Measurements from ENCODE around the gene CCDC24. TPM values are rescaled to one million over a fixed set of nuclear protein-coding genes. Genes with fewer than 3 reads are reported as not detected.

Gene CCDC24
- total RNA-seq, 2 donors from 2014 or later, result 14.3 to 23.7 TPM

DNA sequence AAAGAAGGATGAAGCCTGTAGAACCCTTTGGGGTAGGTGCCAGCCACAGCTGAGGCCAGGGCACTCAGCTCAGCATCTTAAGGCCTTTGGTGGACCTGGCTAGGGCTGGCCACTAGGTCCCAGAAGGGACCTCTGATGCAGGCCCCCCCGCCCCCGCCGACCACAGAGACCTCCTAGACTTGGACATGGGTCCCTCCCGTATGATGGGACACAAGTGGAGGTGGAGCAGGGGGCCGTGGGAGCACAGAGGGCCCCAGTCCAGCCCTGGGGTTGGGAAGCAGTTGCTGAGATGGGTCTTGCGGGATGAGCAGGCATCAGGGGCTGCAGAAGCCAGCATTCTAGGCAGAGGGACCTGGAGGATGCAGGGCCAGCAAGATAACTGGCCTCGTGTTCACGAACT is 9.2 kb upstream of the CCDC24 start:
- H3K4me3 ChIP-seq, result no peak overlapping the region
- DNase-seq (ENCODE audit: low spot score), result no peak
- WGBS, result 88% methylated on average over 8 of the region's 8 CpGs
- no peak overlapping the region for H3K27ac ChIP-seq
- H3K36me3 ChIP-seq, result peaks cover 0 to 2% of the 10 kb centered on the region in 2 donors
- H3K9me3 ChIP-seq, result no peaks in the 10 kb centered on the region
- TF ChIP-seq POLR2AphosphoS5 (IDR thresholded peaks at IDR 0.05) (no peak), POLR2A (IDR thresholded peaks at IDR 0.05) (no peak)
- TF ChIP-seq, protein P1, sequence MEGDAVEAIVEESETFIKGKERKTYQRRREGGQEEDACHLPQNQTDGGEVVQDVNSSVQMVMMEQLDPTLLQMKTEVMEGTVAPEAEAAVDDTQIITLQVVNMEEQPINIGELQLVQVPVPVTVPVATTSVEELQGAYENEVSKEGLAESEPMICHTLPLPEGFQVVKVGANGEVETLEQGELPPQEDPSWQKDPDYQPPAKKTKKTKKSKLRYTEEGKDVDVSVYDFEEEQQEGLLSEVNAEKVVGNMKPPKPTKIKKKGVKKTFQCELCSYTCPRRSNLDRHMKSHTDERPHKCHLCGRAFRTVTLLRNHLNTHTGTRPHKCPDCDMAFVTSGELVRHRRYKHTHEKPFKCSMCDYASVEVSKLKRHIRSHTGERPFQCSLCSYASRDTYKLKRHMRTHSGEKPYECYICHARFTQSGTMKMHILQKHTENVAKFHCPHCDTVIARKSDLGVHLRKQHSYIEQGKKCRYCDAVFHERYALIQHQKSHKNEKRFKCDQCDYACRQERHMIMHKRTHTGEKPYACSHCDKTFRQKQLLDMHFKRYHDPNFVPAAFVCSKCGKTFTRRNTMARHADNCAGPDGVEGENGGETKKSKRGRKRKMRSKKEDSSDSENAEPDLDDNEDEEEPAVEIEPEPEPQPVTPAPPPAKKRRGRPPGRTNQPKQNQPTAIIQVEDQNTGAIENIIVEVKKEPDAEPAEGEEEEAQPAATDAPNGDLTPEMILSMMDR (IDR thresholded peaks at IDR 0.05), result no peak
- intact Hi-C loops (cut with DNase I), result no loop called here
- H3K4me1 ChIP-seq (replicated peaks), result peaks cover 13% of the 10 kb centered on the region
- H3K27me3 ChIP-seq (replicated peaks; ENCODE audit: insufficient read depth), result no peaks in the 10 kb centered on the region

DNA sequence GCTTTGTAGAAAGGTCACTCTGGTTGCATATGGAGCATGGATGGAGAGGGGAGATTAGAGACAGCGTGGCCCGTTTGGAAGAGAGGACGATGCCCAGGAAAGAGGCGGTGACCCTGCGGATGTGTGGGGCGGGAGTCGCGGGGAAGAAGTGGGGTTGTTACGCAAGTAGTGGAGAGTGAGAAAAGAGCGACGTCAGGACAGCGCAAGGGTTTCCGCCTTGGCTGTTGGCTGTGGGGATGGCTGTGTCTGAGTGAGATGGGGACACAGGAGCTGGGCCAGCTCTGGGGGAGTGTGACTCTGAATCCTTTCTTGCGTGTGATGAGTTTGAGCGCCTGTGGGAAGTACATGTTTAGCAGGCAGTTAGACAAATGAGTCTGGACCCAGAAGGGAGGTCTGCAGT is 8.6 kb upstream of the CCDC24 start:
- Histone ChIP-seq H3K27ac (no peak overlapping the region), H3K9me3 (no peaks in the 10 kb centered on the region), H3K36me3 (no peaks in the 10 kb centered on the region), H3K27me3 (replicated peaks; ENCODE audit: insufficient read depth) (no peaks in the 10 kb centered on the region), H3K4me3 (no peak overlapping the region), H3K4me1 (replicated peaks) (peaks cover 13% of the 10 kb centered on the region)
- 83% methylated on average over 15 of the region's 15 CpGs for WGBS
- DNase-seq (ENCODE audit: low spot score), result no peak
- TF ChIP-seq POLR2AphosphoS5 (IDR thresholded peaks at IDR 0.05) (no peak), POLR2A (IDR thresholded peaks at IDR 0.05) (no peak)
- TF ChIP-seq, protein P1 (IDR thresholded peaks at IDR 0.05), result no peak
- intact Hi-C loops (cut with DNase I), result no loop called here

DNA sequence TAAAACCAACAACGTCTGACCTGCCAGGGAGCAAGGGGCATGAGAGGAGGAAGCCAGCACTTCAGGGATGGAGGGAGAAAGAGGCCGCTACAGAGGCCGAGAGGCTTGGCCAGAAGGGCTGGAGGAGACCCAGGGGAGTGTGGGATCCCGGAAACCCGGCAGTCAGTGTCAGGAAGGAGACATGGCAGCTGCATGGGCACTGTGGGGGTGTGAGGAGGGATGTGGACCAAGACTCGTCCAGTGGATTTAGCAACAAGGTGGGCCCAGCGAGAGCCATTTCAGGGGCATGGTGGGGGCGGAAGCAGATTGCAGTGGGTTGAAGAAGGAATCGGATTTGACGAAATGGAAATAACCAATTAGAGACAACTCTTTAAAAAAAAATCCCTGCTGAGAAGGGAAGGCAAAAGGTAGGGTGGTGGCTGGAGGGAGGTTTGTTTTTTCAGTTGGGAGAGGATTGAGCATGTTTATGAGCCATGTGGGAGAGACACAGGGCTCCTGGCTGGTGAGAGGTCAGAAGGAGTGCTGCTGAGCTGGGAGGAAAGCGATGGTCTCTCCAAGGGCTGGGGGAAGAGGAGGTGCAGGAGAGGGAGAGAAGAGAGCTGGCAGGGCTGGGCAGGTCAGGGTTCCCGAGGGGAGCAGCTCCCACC is 8.0 kb upstream of the CCDC24 start:
- WGBS, result 76% methylated on average over 12 of the region's 12 CpGs
- intact Hi-C loops (cut with DNase I), result no loop called here
- Histone ChIP-seq H3K27ac (no peak overlapping the region), H3K4me3 (no peak overlapping the region), H3K36me3 (no peaks in the 10 kb centered on the region), H3K9me3 (no peaks in the 10 kb centered on the region), H3K4me1 (replicated peaks) (peaks cover 10% of the 10 kb centered on the region), H3K27me3 (replicated peaks; ENCODE audit: insufficient read depth) (no peaks in the 10 kb centered on the region)
- DNase-seq (ENCODE audit: low spot score), result no peak
- TF ChIP-seq POLR2A (IDR thresholded peaks at IDR 0.05) (no peak), POLR2AphosphoS5 (IDR thresholded peaks at IDR 0.05) (no peak)
- TF ChIP-seq, protein P1 (IDR thresholded peaks at IDR 0.05), result no peak

DNA sequence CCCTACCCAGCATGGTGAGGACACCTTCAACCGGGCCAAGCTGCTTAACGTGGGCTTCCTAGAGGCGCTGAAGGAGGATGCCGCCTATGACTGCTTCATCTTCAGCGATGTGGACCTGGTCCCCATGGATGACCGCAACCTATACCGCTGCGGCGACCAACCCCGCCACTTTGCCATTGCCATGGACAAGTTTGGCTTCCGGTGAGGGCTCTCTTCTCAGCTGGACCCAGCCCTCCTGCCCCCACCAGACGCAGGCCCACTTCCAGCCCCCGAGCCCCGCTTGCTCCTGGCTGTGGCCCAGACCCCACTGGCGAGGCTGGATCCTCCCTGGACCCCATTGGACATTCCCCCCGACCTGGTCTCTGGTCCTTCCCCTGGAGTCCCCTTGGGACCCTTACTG is 6.5 kb upstream of the CCDC24 start:
- WGBS, result 94% methylated on average over 16 of the region's 16 CpGs
- no peaks in the 10 kb centered on the region for H3K9me3 ChIP-seq
- DNase-seq (ENCODE audit: low spot score), result no peak
- H3K27me3 ChIP-seq (replicated peaks; ENCODE audit: insufficient read depth), result no peaks in the 10 kb centered on the region
- intact Hi-C loops (cut with DNase I), result no loop called here
- TF ChIP-seq, protein P1 (IDR thresholded peaks at IDR 0.05), result no peak
- TF ChIP-seq POLR2A (IDR thresholded peaks at IDR 0.05) (no peak), POLR2AphosphoS5 (IDR thresholded peaks at IDR 0.05) (no peak)
- H3K4me1 ChIP-seq (replicated peaks), result peaks cover 5% of the 10 kb centered on the region
- no peak overlapping the region for H3K27ac ChIP-seq
- H3K36me3 ChIP-seq, result no peaks in the 10 kb centered on the region
- H3K4me3 ChIP-seq, result no peak overlapping the region

DNA sequence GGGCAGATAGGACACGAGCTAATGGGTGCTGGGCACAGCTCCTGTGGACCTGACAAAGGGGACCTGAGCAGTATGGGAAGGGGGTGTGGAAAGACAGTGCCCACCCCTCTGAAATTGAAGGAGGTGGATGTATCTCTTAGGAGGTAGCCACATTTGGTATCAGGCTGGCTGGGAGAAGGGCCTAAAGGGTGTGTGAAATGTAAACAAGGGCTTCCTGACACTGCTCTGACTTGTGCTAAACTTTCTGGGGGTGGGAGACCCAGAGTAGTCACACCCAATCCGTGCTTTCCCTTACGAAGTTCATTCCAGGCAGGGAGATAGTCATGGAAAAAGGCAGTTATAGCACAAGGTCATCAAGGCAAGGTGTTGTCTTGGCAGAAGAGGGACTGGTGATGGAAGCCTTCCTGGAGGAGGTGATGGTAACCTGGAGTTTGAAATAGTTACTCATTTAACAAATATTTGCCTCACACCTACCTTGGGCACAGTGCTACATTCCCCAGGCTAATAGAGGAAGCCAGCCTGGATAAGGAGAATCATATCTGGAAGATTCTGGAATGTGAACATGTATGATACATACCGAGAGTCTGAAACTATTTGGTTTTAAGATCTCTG is 5.3 kb upstream of the CCDC24 start:
- TF ChIP-seq POLR2AphosphoS5 (IDR thresholded peaks at IDR 0.05), result no peak
- TF ChIP-seq POLR2A (IDR thresholded peaks at IDR 0.05), result no peak
- TF ChIP-seq, protein P1 (IDR thresholded peaks at IDR 0.05), result no peak
- 76% methylated on average over 4 of the region's 4 CpGs for WGBS
- Histone ChIP-seq H3K9me3 (no peaks in the 10 kb centered on the region), H3K36me3 (no peaks in the 10 kb centered on the region), H3K27ac (no peak overlapping the region), H3K4me1 (replicated peaks) (peaks cover 6% of the 10 kb centered on the region), H3K27me3 (replicated peaks; ENCODE audit: insufficient read depth) (no peaks in the 10 kb centered on the region), H3K4me3 (no peak overlapping the region)
- intact Hi-C loops (cut with DNase I), result no loop called here
- no peak for DNase-seq (ENCODE audit: low spot score)
